ENCODE data around the gene SPON1. TPM values are rescaled to one million over a fixed set of nuclear protein-coding genes. Genes with fewer than 3 reads are reported as not detected.

The SPON1 gene
- total and polyA plus RNA-seq, 2 experiments from 2014 or later: 2.9 to 6.4 TPM

DNA sequence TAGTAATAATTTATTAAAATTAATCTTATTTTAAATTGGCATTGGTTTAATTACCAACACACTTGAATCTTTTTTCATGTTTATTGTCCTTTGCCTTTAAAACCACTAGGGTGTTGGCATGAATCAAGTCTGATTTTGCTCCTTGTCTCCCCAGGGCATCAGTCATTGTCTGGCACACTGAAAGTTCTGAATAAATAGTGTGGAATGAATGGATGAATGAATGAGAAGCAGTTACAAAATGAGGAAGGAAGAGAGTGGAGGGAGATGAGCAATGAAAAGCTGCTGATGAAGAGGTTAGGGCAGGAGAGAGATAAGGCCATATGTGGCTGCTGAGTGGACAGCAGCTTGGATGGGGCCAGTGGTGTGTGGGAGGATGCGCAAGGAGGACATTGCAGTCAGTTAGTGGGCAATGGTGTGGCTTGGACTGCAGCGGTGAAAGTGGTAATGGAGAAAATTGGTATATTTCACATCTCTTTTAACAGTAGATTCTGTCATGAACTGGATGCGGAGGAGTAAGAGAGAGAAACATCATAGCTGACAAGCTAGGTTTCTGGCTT, 132.0 kb downstream of the SPON1 start:
- no peak overlapping the region for H3K4me3 Mint-ChIP-seq
- ATAC-seq (no peak), DNase-seq (ENCODE audit: low spot score) (no peak)
- H3K4me2 ChIP-seq: no peak overlapping the region
- H3F3A ChIP-seq (replicated peaks; ENCODE audit: low read depth): no peaks in the 10 kb centered on the region
- H4K20me1 ChIP-seq (replicated peaks; ENCODE audit: insufficient read depth): no peaks in the 10 kb centered on the region
- TF ChIP-seq EZH2phosphoT487 (IDR thresholded peaks at IDR 0.05; ENCODE audit: unreplicated experiment) (no peak), JUNB (IDR thresholded peaks at IDR 0.05; ENCODE audit: unreplicated experiment) (no peak), POLR2AphosphoS5 (IDR thresholded peaks at IDR 0.05; ENCODE audit: low read depth) (no peak), NANOG (IDR thresholded peaks at IDR 0.05; ENCODE audit: borderline replicate concordance) (no peak), CREB1 (CRISPR knock-in tag; IDR thresholded peaks at IDR 0.05; ENCODE audit: low read depth) (no peak), STAT1 (IDR thresholded peaks at IDR 0.05; ENCODE audit: unreplicated experiment) (no peak), EZH2 (IDR thresholded peaks at IDR 0.05; ENCODE audit: low read depth, unreplicated experiment) (no peak), ZNF114 (CRISPR knock-in tag; IDR thresholded peaks at IDR 0.05) (no peak)
- TF ChIP-seq, protein P1, sequence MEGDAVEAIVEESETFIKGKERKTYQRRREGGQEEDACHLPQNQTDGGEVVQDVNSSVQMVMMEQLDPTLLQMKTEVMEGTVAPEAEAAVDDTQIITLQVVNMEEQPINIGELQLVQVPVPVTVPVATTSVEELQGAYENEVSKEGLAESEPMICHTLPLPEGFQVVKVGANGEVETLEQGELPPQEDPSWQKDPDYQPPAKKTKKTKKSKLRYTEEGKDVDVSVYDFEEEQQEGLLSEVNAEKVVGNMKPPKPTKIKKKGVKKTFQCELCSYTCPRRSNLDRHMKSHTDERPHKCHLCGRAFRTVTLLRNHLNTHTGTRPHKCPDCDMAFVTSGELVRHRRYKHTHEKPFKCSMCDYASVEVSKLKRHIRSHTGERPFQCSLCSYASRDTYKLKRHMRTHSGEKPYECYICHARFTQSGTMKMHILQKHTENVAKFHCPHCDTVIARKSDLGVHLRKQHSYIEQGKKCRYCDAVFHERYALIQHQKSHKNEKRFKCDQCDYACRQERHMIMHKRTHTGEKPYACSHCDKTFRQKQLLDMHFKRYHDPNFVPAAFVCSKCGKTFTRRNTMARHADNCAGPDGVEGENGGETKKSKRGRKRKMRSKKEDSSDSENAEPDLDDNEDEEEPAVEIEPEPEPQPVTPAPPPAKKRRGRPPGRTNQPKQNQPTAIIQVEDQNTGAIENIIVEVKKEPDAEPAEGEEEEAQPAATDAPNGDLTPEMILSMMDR (conservative IDR thresholded peaks at IDR 0.05; ENCODE audit: low read depth in 2 of 2): no peak
- TF ChIP-seq, protein P2, sequence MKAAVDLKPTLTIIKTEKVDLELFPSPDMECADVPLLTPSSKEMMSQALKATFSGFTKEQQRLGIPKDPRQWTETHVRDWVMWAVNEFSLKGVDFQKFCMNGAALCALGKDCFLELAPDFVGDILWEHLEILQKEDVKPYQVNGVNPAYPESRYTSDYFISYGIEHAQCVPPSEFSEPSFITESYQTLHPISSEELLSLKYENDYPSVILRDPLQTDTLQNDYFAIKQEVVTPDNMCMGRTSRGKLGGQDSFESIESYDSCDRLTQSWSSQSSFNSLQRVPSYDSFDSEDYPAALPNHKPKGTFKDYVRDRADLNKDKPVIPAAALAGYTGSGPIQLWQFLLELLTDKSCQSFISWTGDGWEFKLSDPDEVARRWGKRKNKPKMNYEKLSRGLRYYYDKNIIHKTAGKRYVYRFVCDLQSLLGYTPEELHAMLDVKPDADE (IDR thresholded peaks at IDR 0.05): no peak
- no peak overlapping the region for H3K4me3 ChIP-seq
- no peaks in the 10 kb centered on the region for H3K27me3 ChIP-seq (ENCODE audit: insufficient read depth)
- no peak overlapping the region for H2AFZ ChIP-seq
- no peaks in the 10 kb centered on the region for H3K36me3 ChIP-seq (ENCODE audit: insufficient read depth)
- H3K79me2 ChIP-seq (replicated peaks; ENCODE audit: insufficient read depth): no peaks in the 10 kb centered on the region
- H3K4me1 Mint-ChIP-seq: peaks cover 7% of the 10 kb centered on the region; the same call in 2 of the 3 replicates
- H3K4me1 ChIP-seq (ENCODE audit: insufficient read depth): no peaks in the 10 kb centered on the region; the same call in 1 of the 2 replicates
- H3K27me3 Mint-ChIP-seq (ENCODE audit: insufficient read depth, low read depth, poor library complexity): no peaks in the 10 kb centered on the region
- H3K36me3 Mint-ChIP-seq (ENCODE audit: low read depth): peaks cover 4% of the 10 kb centered on the region; the same call in 1 of the 3 replicates
- no peaks in the 10 kb centered on the region for H3K9me2 ChIP-seq (ENCODE audit: insufficient read depth)
- H3K9me3 Mint-ChIP-seq: no peaks in the 10 kb centered on the region
- no peak overlapping the region for H3K27ac Mint-ChIP-seq
- H3K27ac ChIP-seq (ENCODE audit: low read depth): no peak overlapping the region

DNA sequence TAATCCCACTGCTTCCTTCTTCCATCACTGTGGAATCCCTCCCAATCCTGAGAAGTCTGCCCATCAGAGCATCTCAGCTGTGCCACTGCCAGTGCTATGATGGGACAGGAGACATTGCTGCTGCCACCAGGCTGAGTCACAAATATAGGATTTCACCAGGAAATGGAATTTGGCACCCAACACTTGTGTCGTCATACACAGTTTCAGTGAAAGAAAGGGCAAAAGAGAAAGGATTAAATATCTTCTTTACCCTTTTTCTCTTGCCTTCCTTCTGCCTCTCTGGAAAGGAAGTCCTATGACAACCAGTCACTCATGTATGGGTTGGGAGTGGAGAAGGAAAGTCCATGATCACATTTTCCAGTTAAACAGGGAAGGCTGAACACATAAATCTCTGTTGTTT, 133.4 kb downstream of the SPON1 start:
- no peaks in the 10 kb centered on the region for H3K79me2 ChIP-seq (replicated peaks; ENCODE audit: insufficient read depth)
- H3K27me3 ChIP-seq (ENCODE audit: insufficient read depth): no peaks in the 10 kb centered on the region
- peaks cover under 1% of the 10 kb centered on the region for H3K27me3 Mint-ChIP-seq (ENCODE audit: insufficient read depth, low read depth, poor library complexity)
- H3K9me3 Mint-ChIP-seq: no peaks in the 10 kb centered on the region
- H3K27ac ChIP-seq (ENCODE audit: low read depth): no peak overlapping the region
- H3K4me2 ChIP-seq: no peak overlapping the region
- H3K4me1 ChIP-seq (ENCODE audit: insufficient read depth): no peaks in the 10 kb centered on the region; the same call in 1 of the 2 replicates
- H3K4me1 Mint-ChIP-seq: peaks cover 7% of the 10 kb centered on the region; the same call in 2 of the 3 replicates
- no peak overlapping the region for H3K4me3 Mint-ChIP-seq
- H2AFZ ChIP-seq: no peak overlapping the region
- ATAC-seq (no peak), DNase-seq (ENCODE audit: low spot score) (no peak)
- H3K36me3 ChIP-seq (ENCODE audit: insufficient read depth): no peaks in the 10 kb centered on the region
- no peaks in the 10 kb centered on the region for H3K9me2 ChIP-seq (ENCODE audit: insufficient read depth)
- H3K27ac Mint-ChIP-seq: no peak overlapping the region
- H3K4me3 ChIP-seq: no peak overlapping the region
- H3K36me3 Mint-ChIP-seq (ENCODE audit: low read depth): no peaks in the 10 kb centered on the region
- H3F3A ChIP-seq (replicated peaks; ENCODE audit: low read depth): no peaks in the 10 kb centered on the region
- H4K20me1 ChIP-seq (replicated peaks; ENCODE audit: insufficient read depth): no peaks in the 10 kb centered on the region
- TF ChIP-seq, protein P3, sequence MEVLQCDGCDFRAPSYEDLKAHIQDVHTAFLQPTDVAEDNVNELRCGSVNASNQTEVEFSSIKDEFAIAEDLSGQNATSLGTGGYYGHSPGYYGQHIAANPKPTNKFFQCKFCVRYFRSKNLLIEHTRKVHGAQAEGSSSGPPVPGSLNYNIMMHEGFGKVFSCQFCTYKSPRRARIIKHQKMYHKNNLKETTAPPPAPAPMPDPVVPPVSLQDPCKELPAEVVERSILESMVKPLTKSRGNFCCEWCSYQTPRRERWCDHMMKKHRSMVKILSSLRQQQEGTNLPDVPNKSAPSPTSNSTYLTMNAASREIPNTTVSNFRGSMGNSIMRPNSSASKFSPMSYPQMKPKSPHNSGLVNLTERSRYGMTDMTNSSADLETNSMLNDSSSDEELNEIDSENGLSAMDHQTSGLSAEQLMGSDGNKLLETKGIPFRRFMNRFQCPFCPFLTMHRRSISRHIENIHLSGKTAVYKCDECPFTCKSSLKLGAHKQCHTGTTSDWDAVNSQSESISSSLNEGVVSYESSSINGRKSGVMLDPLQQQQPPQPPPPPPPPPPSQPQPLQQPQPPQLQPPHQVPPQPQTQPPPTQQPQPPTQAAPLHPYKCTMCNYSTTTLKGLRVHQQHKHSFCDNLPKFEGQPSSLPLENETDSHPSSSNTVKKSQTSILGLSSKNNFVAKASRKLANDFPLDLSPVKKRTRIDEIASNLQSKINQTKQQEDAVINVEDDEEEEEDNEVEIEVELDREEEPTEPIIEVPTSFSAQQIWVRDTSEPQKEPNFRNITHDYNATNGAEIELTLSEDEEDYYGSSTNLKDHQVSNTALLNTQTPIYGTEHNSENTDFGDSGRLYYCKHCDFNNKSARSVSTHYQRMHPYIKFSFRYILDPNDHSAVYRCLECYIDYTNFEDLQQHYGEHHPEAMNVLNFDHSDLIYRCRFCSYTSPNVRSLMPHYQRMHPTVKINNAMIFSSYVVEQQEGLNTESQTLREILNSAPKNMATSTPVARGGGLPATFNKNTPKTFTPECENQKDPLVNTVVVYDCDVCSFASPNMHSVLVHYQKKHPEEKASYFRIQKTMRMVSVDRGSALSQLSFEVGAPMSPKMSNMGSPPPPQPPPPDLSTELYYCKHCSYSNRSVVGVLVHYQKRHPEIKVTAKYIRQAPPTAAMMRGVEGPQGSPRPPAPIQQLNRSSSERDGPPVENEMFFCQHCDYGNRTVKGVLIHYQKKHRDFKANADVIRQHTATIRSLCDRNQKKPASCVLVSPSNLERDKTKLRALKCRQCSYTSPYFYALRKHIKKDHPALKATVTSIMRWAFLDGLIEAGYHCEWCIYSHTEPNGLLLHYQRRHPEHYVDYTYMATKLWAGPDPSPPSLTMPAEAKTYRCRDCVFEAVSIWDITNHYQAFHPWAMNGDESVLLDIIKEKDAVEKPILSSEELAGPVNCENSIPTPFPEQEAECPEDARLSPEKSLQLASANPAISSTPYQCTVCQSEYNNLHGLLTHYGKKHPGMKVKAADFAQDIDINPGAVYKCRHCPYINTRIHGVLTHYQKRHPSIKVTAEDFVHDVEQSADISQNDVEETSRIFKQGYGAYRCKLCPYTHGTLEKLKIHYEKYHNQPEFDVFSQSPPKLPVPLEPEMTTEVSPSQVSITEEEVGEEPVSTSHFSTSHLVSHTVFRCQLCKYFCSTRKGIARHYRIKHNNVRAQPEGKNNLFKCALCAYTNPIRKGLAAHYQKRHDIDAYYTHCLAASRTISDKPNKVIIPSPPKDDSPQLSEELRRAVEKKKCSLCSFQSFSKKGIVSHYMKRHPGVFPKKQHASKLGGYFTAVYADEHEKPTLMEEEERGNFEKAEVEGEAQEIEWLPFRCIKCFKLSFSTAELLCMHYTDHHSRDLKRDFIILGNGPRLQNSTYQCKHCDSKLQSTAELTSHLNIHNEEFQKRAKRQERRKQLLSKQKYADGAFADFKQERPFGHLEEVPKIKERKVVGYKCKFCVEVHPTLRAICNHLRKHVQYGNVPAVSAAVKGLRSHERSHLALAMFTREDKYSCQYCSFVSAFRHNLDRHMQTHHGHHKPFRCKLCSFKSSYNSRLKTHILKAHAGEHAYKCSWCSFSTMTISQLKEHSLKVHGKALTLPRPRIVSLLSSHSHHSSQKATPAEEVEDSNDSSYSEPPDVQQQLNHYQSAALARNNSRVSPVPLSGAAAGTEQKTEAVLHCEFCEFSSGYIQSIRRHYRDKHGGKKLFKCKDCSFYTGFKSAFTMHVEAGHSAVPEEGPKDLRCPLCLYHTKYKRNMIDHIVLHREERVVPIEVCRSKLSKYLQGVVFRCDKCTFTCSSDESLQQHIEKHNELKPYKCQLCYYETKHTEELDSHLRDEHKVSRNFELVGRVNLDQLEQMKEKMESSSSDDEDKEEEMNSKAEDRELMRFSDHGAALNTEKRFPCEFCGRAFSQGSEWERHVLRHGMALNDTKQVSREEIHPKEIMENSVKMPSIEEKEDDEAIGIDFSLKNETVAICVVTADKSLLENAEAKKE (CRISPR knock-in tag; IDR thresholded peaks at IDR 0.05): no peak
